NK-92 (cell line): ENCODE results near the gene VCL.
"Not testable (repeated sequence)": the region's sequence is repeated elsewhere in the genome, so short reads cannot be mapped to it uniquely, and the experiment has no call there.

ENCODE experiments used
- DNase-seq: peaks from one replicate; lab custom pipeline; 2025; ENCODE audit not compliant: unreplicated experiment; lab: John Stamatoyannopoulos, UW

The VCL gene

DNA sequence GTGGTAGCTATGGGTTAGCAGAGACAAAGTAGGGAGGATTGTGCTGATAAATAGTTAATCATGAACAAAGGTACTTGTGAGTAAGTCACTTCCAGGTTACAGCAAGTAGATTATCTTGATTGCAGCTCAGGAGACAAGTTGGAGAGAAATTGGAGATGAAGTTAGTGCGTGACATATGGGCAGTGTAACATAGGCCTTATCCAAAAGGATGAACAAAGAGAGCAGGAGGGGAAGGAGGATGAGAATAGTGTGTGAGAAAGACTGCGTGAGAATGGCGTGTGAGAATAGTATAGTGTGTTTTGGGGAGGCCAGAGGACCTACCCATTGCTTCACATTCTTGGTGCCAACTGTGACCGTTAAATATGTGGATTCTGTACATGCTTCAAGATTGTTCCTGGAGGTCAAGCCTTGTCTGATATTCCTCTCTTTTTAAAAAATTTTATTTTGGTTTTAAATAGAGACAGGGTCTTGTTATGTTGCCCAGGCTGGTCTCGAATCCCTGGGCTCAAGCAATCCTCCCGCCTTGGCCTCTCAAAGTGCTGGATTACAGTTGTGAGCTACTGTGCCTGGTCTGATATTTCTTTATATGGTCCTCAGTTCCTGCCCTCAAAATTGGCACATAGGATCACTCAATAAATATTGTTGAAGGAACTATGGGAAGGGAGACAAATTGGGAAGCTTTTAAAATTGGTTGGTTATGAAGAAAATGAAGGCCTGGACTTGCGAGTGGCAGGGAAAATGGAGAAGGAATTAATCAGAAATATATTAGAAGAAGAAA lies 3.2 kb downstream of the VCL start:
- DNase-seq = no peak

- DNase-seq = no peak
Observed at GRCh38 chr10:74006269-74006668, 8.4 kb downstream of the VCL start.

DNA sequence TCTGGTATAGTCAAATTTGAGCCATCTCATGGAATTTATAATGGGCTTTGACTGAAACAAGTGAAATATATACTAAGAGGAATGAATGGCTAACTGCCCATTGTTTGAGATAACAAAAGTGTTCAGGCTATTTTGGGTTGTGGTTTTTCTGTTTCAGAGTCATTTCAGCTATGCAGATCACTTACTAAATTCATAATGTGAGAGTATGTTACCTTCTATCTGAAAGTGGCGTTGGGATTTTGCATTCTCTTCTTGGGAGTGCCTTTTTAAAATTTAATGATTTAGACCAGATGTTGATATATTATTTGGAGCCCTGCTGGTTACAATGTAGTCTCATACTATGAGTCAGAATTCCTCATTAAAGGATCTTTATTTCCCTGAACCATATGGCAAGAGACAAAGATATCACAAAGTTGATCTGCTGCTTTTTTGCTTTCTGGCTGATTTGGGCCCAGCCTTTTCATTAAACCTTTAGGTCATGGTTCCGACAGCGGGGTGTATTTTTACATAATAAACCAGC lies 10.4 kb downstream of the VCL start:
- no peak for DNase-seq

GRCh38 chr10:74011017-74011416 lies 13.1 kb downstream of the VCL start:
- no peak for DNase-seq

GRCh38 chr10:74011770-74012169 lies 13.9 kb downstream of the VCL start:
- no peak for DNase-seq

DNA sequence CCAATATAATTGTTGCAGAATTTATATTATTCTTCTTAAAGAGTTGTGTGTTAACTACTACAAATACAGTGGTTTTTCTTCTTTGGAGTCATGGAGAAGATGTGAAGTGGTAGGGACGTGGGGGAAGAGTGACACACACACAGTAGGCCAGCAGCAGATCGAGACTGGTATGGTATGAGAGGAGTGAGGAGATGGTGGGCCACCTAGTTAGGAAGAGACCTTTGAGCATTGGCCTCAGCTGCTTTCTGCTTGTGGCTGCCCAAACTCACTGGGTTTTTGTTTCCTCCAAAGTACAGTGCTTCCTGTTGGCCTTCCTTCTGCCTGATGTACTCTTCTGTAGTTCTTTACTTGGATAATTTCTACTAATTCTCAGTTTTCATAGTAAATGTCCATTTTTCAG lies 14.6 kb downstream of the VCL start:
- no peak for DNase-seq

DNA sequence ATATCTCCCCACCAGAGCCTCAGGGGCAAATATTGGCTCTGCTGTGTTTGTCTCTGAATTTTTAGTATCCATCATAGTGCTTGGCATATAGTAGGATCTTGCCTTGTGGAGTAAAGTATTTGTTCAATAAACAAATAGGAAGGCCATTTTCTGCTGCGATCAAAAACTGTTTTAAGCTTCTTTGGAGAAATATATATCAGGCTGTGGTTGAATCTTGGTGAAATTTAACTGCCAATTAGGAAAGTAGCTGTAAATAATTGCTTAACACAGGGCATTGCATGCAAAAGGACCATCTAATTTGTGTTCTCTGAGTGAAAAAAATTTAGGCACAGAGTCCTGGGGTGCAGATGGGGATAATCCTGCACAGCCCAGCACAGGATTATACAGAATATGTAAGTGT lies 15.1 kb downstream of the VCL start:
- DNase-seq = no peak

DNA sequence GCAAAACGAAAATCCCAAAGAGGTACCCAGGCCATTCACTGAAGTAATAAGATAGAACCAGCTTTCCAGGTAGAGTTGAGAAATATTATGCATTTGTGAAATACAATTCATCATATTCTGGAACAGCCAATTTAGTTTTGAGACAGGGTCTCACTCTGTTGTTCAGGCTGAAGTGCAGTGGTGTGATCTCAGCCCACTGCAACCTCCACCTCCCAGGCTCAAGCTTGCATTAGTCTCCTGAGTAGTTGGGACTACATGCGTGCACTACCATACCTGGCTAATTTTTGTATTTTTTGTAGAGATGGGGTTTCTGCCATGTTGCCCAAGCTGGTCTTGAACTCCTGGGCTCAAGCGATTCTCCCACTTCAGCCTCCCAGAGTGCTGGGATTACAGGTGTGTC lies 16.7 kb downstream of the VCL start:
- DNase-seq = not testable (repeated sequence)

- DNase-seq = no peak
Observed at GRCh38 chr10:74018241-74018640, 20.3 kb downstream of the VCL start.

DNA sequence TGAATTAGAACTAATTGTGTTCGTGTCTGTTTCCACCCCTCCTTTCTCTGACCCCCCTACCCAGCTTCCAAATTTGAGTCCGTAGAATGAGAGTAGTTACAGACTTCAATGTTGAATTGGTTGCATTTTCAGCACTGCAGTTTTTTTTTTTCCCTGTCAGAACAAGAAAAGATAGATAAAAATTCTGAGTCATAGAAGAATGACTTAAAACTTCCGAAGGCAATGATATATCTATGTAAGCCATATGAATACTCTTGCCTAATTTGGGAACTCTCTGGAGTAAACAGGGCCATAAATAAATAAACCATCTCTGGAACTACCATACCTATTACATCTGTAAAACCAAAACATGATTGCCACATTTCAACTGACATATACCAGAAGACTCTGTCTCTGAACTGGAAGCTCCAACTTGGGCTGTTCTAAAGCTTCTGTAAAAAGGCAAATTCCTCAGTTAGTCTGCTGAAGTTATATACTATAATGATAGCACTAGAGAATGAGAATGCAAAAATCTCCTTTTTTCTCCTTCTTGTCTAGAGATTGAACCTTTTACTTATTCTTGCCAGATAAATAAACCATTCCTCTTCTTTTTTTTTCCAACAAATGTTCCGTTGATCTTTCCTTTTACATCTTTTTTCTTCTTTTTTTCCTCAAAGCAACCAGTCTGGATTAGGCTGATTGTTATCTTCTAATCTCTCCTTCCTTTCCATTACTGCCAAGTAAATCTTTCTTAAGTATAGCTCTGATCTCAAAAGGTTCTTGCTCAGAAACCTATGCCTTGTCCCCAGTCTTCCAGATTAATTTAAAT lies 23.5 kb downstream of the VCL start:
- DNase-seq = no peak

GRCh38 chr10:74022926-74023629 lies 25.2 kb downstream of the VCL start:
- no peak for DNase-seq

DNA sequence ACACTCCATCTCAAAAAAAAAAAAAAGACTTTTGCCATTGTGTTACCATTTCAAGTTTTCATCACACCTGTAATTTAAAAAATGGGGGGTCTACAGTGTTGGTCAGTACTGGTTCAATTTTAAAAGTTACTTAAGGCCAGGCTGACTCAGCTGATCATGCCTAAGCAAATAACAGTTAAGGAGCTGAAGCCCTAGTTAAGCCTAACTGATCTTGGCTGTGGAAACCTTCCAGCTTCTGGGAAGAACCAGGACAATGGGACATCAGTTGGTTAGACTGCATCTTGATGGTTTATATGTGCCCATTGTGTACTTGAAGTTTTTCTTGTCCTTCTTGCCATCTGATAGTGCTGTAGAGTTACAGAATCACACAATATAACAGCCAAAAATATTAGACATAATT lies 26.7 kb downstream of the VCL start:
- no peak for DNase-seq

- no peak for DNase-seq
Observed at GRCh38 chr10:74025380-74025978, 27.6 kb downstream of the VCL start.

DNA sequence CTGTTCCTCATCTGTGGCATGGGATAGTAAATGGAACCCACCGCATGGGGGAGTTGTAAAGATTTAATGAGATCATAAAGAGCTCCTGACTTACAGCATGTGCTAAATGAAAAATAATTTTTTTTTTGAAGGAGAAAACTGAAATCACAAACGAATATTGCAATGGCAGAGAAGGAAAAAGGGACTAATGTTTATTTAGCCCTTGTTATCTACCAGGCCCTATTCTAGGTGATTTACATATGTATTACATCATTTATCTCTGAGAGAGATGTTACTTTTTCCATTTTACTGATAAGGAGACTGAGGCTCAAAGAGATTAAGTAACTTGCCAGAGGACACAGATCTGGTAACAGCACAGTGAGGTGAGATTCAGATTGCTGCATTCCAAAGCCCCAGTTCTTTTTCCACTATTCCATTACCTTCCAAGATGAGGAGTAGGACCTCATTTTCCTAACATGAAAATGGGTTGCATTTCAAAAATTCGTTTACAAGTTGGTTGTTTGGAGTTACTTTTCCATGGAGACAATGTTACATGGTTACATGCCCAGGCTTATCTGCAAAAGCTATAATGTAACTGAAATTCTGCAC lies 28.6 kb downstream of the VCL start:
- DNase-seq = no peak

GRCh38 chr10:74027702-74028101 lies 29.8 kb downstream of the VCL start:
- DNase-seq = no peak

GRCh38 chr10:74029943-74030342 lies 32.0 kb downstream of the VCL start:
- no peak for DNase-seq

- not testable (repeated sequence) for DNase-seq
Observed at GRCh38 chr10:74032208-74032607, 34.3 kb downstream of the VCL start.

- DNase-seq = no peak
Observed at GRCh38 chr10:74032900-74033655, 35.2 kb downstream of the VCL start.

GRCh38 chr10:74033702-74034101 lies 35.8 kb downstream of the VCL start:
- DNase-seq = no peak

DNA sequence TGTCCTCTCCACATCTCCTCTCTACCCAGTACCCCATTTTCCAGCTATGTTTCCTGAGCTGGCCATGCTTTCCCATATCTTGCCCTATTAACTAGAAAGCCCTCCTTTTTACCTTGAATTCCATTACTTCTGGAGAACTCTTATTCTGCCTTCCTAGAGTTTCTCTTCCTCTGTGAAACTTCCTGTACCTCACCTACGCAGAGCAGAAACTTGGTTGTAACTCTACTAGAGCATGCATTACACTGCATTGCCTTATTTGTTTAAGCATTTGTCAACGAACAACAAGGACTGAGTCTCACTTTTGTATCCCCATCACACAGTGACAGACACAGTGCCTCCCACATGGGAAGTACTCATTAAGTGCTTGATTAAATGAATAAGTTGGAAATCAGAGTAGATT lies 36.4 kb downstream of the VCL start:
- DNase-seq = no peak
